ENCODE results near the gene VPS51. TPM values are rescaled to one million over a fixed set of nuclear protein-coding genes. Genes with fewer than 3 reads are reported as not detected.

The VPS51 gene
- total RNA-seq = 155 and 218 TPM in 2 replicates

DNA sequence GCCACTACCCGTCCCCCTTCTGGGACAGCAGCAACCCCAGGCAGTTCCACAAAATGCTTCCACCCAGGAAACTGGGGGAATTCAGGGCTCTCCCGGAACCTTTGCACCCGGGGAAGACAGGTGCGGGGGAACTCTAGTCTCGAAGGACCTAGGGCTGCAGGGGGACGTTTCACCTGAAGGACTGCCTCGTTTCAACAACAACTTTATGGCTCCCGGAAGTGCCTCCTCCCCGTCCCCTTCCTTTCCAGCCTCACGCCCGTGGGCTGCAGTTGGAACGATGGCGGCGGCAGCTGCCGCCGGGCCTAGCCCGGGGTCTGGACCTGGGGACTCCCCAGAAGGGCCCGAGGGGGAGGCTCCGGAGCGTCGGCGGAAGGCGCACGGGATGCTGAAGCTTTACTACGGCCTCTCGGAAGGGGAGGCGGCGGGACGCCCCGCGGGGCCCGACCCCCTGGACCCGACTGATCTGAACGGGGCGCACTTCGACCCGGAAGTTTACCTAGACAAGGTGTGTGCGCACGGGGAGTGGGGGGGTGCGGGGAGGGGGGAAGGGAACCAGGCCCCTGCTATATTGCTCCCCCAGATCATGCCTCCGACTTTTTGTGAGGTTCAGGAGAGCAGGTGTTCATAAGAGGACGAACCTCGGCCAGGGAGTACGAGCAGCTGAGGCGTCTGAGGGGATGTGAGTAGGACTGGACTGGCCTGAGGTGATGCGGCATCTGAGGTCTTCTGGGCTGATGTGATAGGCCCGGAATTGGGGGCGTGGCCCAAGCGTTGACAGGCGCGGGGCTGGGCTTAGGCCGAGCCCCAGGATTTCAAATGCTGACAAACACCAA lies at the start of gene VPS51:
TSS of gene VPS51 (plus strand) at position 241 of the 833 bp plus-strand sequence. CDS start at position 278, 37 bp downstream.

GRCh38 chr11:65058419-65059054 lies 37.5 kb upstream of the VPS51 start, which contains the start of gene NAALADL1:
NAALADL1 (minus strand) TSS chr11:65058553; CDS start chr11:65058521, 32 bp downstream.

GRCh38 chr11:65083834-65084597 lies 12.0 kb upstream of the VPS51 start, which contains the start of the genes CDCA5 and ZFPL1:
CDCA5 (minus strand) TSS chr11:65084040; CDS start chr11:65083978, 62 bp downstream.
ZFPL1 (plus strand) TSS chr11:65084222; CDS start chr11:65084699, 477 bp downstream.

GRCh38 chr11:65111744-65112545 lies 15.9 kb downstream of the VPS51 start, which contains the start of gene TM7SF2:
TM7SF2 (plus strand) TSS chr11:65111872; CDS start chr11:65112016, 144 bp downstream.

GRCh38 chr11:65117206-65118096 lies 21.4 kb downstream of the VPS51 start, which contains the start of gene ZNHIT2:
ZNHIT2 (minus strand) TSS chr11:65117701; CDS start chr11:65117653, 48 bp downstream.

GRCh38 chr11:65121865-65122696 lies 26.1 kb downstream of the VPS51 start, which contains the start of the genes FAU and MRPL49:
FAU (minus strand) TSS chr11:65122134; CDS start chr11:65121813, 321 bp downstream.
MRPL49 (plus strand) TSS chr11:65122321; CDS start chr11:65122347, 26 bp downstream.

DNA sequence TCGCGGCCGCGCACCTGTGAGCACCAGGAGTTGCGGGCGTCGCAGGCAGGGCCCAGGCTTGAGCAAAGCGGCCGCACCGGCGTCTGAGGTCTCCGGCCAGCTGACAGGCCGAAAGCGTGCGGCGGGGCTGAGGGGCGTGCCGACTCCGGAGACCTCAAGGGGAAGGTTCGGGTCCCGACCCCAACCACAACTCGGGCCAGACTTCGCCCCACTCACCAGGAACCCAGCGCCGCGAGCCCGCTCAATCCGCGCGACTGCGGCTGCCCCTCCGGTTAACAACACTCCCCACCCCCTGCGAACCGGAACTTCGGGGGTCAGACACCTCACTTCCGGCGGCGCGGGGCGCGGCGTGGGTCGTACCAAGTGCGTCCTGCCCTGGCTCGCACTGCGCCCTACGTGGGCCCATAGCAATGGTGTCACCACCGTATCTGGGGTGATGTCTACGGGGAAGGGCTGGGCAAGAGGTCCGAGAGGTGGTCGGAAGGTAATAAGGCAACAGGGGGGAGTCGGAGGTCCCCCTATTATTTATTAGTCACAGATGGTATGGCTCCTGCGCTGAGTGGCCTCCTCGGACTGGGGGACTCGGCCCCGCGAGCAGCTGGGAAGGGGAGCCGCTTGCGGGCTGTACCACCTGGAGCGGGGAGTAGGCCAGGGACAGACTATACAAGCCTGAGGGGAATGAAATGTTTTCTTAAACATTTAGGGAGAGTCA lies 38.4 kb downstream of the VPS51 start, which contains the start of gene SYVN1:
TSS of gene SYVN1 (minus strand) at position 280 of the 712 bp plus-strand sequence. CDS start 918 bp downstream, outside the sequence.

Other genes with a start within 250 kb of the VPS51 start
- gene EHD1, start 217.6 kb upstream of the VPS51 start, total RNA-seq = 121 and 124 TPM in 2 replicates
- gene ATG2A, start 179.0 kb upstream of the VPS51 start, total RNA-seq = 11.0 and 14.9 TPM in 2 replicates
- 19.4 and 28.1 TPM in 2 replicates for gene PPP2R5B, start 171.5 kb upstream of the VPS51 start, total RNA-seq
- gene GPHA2, start 160.3 kb upstream of the VPS51 start, total RNA-seq = not detected in 2 replicates
- not detected in 2 replicates for gene MAJIN, start 124.1 kb upstream of the VPS51 start, total RNA-seq
- gene BATF2, start 99.2 kb upstream of the VPS51 start, total RNA-seq = 0.13 and 0.50 TPM in 2 replicates
- 103 and 116 TPM in 2 replicates for gene ARL2, start 82.1 kb upstream of the VPS51 start, total RNA-seq
- gene SNX15, start 68.8 kb upstream of the VPS51 start, total RNA-seq = 10.2 and 10.3 TPM in 2 replicates
- gene SAC3D1, start 55.0 kb upstream of the VPS51 start, total RNA-seq = 5.6 and 10.9 TPM in 2 replicates
- gene NAALADL1, start 37.7 kb upstream of the VPS51 start, total RNA-seq = 22.0 and 26.3 TPM in 2 replicates
- 1.6 and 3.3 TPM in 2 replicates for gene CDCA5, start 12.2 kb upstream of the VPS51 start, total RNA-seq
- 36.3 and 45.8 TPM in 2 replicates for gene ZFPL1, start 12.0 kb upstream of the VPS51 start, total RNA-seq
- gene TM7SF2, start 15.7 kb downstream of the VPS51 start, total RNA-seq = 9.0 and 12.6 TPM in 2 replicates
- 6.6 and 9.7 TPM in 2 replicates for gene ZNHIT2, start 21.5 kb downstream of the VPS51 start, total RNA-seq
- gene FAU, start 25.9 kb downstream of the VPS51 start, total RNA-seq = 128 and 138 TPM in 2 replicates
- gene MRPL49, start 26.1 kb downstream of the VPS51 start, total RNA-seq = 39.9 and 55.2 TPM in 2 replicates
- 41.5 and 45.7 TPM in 2 replicates for gene SYVN1, start 38.3 kb downstream of the VPS51 start, total RNA-seq
- gene SPDYC, start 74.0 kb downstream of the VPS51 start, total RNA-seq = not detected in 2 replicates
- gene CAPN1, start 85.7 kb downstream of the VPS51 start, total RNA-seq = 155 and 188 TPM in 2 replicates
- gene POLA2, start 165.7 kb downstream of the VPS51 start, total RNA-seq = 2.5 and 4.4 TPM in 2 replicates
- gene CDC42EP2, start 218.7 kb downstream of the VPS51 start, total RNA-seq = 15.8 and 19.8 TPM in 2 replicates
- 33.1 and 33.4 TPM in 2 replicates for gene DPF2, start 237.6 kb downstream of the VPS51 start, total RNA-seq

All from smooth muscle cell of the pulmonary artery (primary cell).